Measurements from ENCODE around the gene SLC25A25. TPM values are rescaled to one million over a fixed set of nuclear protein-coding genes. Genes with fewer than 3 reads are reported as not detected.

SLC25A25 gene
- total RNA-seq, 4 donors from 2014 or later, result 15.8 to 37.9 (median 24.1) TPM

DNA sequence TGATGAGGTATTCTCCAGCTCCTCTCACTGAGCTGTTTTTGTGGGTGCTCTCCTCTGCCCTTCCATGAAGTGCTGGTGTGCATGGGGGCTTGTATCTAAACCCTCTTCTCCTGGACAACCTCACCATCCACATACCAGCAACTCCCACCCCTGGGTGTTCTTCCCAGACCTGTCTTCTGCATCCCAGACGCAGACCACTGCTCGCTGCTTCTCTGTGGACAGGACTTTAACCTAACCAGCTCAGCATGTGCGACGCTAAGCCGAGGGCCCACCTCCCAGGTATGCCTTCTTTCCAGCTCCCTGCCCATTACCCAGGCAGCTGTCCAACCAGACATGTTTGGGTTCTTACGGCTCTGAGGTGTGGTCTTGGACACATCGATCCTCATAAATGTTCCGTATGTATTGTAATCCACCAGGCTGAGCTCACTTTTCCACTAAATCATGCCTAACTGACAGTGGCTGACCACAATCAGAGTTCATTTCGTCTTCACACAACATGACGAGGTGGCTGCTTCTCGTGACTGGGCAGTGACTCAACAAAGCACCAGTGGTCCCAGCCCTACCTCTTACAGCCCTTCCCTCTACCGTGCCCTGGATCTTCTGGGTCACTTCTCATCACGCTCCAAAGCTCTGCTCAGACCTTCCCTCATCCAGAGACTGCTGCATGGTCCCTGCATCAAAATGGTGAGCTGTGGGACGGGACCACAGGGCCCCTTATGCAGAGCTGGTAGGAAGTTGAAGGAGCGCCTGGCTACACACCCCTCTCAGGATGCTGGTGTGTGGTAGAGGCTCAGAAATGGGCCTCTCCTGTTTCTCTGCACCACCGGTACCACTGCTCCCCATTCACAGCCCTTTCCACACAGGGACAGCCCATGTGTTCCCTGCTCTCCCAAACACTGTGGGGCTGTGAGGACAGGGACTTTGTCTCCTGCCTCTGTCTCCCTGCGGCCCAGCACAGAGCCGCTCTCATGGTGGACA is 69.1 kb downstream of the SLC25A25 start:
- Histone ChIP-seq H3K4me1 (no peaks in the 10 kb centered on the region), H3K36me3 (no peaks in the 10 kb centered on the region), H3K4me3 (no peak overlapping the region), H3K27me3 (no peaks in the 10 kb centered on the region), H3K9me3 (no peaks in the 10 kb centered on the region), H3K27ac (peak overlapping the region in 1 of 4 donors; percentile 28)
- intact Hi-C loops (cut with DNase I), result no loop called here
- no peak for DNase-seq
- WGBS, 2 donors, result 76 to 83% methylated on average over 13 to 14 of the region's 18 CpGs
- TF ChIP-seq POLR2A (IDR thresholded peaks at IDR 0.05), result no peak
- TF ChIP-seq, protein P1, sequence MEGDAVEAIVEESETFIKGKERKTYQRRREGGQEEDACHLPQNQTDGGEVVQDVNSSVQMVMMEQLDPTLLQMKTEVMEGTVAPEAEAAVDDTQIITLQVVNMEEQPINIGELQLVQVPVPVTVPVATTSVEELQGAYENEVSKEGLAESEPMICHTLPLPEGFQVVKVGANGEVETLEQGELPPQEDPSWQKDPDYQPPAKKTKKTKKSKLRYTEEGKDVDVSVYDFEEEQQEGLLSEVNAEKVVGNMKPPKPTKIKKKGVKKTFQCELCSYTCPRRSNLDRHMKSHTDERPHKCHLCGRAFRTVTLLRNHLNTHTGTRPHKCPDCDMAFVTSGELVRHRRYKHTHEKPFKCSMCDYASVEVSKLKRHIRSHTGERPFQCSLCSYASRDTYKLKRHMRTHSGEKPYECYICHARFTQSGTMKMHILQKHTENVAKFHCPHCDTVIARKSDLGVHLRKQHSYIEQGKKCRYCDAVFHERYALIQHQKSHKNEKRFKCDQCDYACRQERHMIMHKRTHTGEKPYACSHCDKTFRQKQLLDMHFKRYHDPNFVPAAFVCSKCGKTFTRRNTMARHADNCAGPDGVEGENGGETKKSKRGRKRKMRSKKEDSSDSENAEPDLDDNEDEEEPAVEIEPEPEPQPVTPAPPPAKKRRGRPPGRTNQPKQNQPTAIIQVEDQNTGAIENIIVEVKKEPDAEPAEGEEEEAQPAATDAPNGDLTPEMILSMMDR (IDR thresholded peaks at IDR 0.05), result no peak

DNA sequence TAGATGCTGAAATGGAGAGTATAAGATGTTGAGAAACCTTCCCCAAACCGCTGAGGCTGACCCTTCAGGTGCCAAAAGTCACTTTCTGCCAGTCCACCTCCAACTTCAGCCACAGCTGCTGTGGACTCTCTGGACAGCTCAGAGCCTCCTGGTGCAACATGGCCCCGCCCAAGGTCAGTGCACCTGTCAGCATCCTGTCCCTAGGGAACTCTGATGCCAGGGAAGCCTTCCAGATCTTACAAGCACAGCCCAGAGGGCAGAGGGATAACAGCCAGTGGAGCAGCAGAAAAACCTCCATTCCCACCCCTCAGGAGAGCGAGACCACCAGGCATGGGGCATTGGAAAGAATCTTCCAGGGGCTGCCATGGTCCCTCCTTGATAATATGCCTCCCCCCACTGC is 70.0 kb downstream of the SLC25A25 start:
- Histone ChIP-seq H3K9me3 (no peaks in the 10 kb centered on the region), H3K27me3 (no peaks in the 10 kb centered on the region), H3K4me1 (no peaks in the 10 kb centered on the region), H3K27ac (no peak overlapping the region), H3K4me3 (no peak overlapping the region), H3K36me3 (no peaks in the 10 kb centered on the region)
- TF ChIP-seq POLR2A (IDR thresholded peaks at IDR 0.05), result no peak
- TF ChIP-seq, protein P1 (IDR thresholded peaks at IDR 0.05), result no peak
- intact Hi-C loops (cut with DNase I), result no loop called here
- WGBS, 2 donors, result 72 to 80% methylated on average over 1 to 2 of the region's 3 CpGs
- no peak for DNase-seq

DNA sequence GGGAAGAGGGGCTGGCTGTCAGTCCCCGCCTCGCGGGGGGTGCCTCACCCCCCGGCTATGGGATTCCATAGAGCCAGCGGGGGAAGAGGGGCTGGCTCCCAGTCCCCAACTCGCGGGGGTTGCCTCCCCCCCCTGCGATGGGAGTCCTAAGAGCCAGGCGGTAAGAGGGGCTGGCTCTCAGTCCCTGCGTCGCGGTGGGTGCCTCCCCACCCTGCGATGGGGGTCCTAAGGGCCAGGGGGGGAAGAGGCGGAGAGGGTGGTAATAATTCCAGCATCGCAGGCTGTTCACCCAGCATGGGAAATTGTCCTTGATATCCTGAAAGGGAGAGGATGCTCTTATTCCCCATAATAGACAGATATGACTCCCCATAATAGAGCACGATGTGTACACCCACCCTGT is 71.6 kb downstream of the SLC25A25 start:
- Histone ChIP-seq H3K27ac (no peak overlapping the region), H3K4me1 (peaks cover 4 to 14% (median 9%) of the 10 kb centered on the region in 3 donors), H3K9me3 (no peaks in the 10 kb centered on the region), H3K36me3 (no peaks in the 10 kb centered on the region), H3K4me3 (no peak overlapping the region), H3K27me3 (no peaks in the 10 kb centered on the region)
- DNase-seq, result no peak
- intact Hi-C loops (cut with DNase I), result no loop called here
- WGBS, 2 donors, result 67 to 86% methylated on average over 1 to 3 of the region's 16 CpGs
- no peak for TF ChIP-seq POLR2A (IDR thresholded peaks at IDR 0.05)
- TF ChIP-seq, protein P1 (IDR thresholded peaks at IDR 0.05), result no peak

DNA sequence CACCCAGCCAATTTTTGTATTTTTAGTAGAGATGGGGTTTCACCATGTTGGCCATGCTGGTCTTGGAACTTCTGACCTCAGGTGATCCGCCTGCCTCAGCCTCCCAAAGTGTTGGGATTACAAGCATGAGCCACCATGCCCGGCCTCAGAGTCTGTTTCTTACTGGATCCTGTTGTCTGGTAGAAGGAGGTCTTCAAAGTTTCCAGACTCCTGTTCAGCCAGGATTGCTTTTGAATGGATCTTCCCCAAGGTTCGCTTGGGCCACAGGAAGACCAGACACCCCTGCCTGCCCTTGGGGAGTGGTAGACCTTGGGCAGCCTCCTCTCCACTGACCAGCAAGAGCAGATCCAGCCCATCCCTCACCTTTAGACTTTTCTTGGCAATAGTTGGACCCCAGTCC is 73.6 kb downstream of the SLC25A25 start:
- no peaks in the 10 kb centered on the region for H3K27me3 ChIP-seq
- no peaks in the 10 kb centered on the region for H3K9me3 ChIP-seq
- no peak for TF ChIP-seq POLR2A (IDR thresholded peaks at IDR 0.05)
- TF ChIP-seq, protein P1 (IDR thresholded peaks at IDR 0.05), result no peak
- no peak overlapping the region for H3K4me3 ChIP-seq
- H3K27ac ChIP-seq, result no peak overlapping the region
- no peak for DNase-seq
- H3K4me1 ChIP-seq, result peaks cover 18 to 34% (median 26%) of the 10 kb centered on the region in 3 donors
- no peaks in the 10 kb centered on the region for H3K36me3 ChIP-seq
- WGBS, 2 donors, result 90 to 92% methylated on average over 2 of the region's 3 CpGs
- intact Hi-C loops (cut with DNase I), result no loop called here

DNA sequence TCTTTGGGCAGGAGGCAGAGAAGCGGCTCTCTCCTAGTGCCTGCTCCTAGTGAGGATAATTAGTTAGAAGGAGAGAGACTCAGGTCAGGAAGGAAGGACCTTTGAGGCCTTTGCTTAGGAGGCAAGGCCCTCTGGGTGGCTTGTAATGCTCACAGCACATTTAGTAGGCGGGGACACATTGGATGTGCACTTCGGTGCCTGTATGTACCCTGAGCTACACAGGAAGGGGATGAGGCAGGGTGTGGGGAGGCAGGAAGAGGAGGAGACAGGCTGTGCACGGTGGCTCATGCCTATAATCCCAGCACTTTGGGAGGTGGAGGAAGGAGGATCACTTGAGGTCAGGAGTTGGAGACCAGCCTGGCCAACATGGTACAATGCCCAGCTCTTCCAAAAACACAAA is 74.0 kb downstream of the SLC25A25 start:
- WGBS, 2 donors, result 17 to 60% methylated on average over 2 of the region's 4 CpGs
- intact Hi-C loops (cut with DNase I), result no loop called here
- no peak for TF ChIP-seq POLR2A (IDR thresholded peaks at IDR 0.05)
- TF ChIP-seq, protein P1 (IDR thresholded peaks at IDR 0.05), result no peak
- Histone ChIP-seq H3K27ac (no peak overlapping the region), H3K9me3 (no peaks in the 10 kb centered on the region), H3K4me1 (peaks cover 18 to 39% (median 26%) of the 10 kb centered on the region in 3 donors), H3K27me3 (no peaks in the 10 kb centered on the region), H3K4me3 (no peak overlapping the region), H3K36me3 (no peaks in the 10 kb centered on the region)
- DNase-seq, result no peak

All from esophagus squamous epithelium (tissue), 5 donors.